Neural cell (in vitro differentiated cells): Measurements from ENCODE around the gene FOXC2.

Experiments used
- CTCF ChIP-seq: fragments of 450-650 bp; IDR thresholded peaks from 2 replicates; pipeline ENCODE4 v1.5.1; 2014; ENCODE audit warnings: antibody characterized with exemption, mild to moderate bottlenecking, moderate library complexity; ENCODE audit not compliant: poor library complexity, severe bottlenecking
- EP300 ChIP-seq: fragments of 450-650 bp; conservative IDR thresholded peaks from 2 replicates; pipeline ENCODE4 v1.6.1; 2014; ENCODE audit warnings: antibody characterized with exemption, mild to moderate bottlenecking, moderate library complexity; ENCODE audit not compliant: poor library complexity, severe bottlenecking
- MXI1 ChIP-seq: fragments of 450-650 bp; conservative IDR thresholded peaks from 2 replicates; pipeline ENCODE4 v1.6.1; 2014; ENCODE audit warnings: antibody characterized with exemption, mild to moderate bottlenecking; ENCODE audit not compliant: poor library complexity, severe bottlenecking
- POLR2AphosphoS5 ChIP-seq: IDR thresholded peaks from 2 replicates; pipeline ENCODE4 v1.6.1; 2012
- RAD21 ChIP-seq: fragments of 450-650 bp; conservative IDR thresholded peaks from 2 replicates; pipeline ENCODE4 v1.6.1; 2014; ENCODE audit warnings: antibody characterized with exemption, mild to moderate bottlenecking, moderate library complexity

DNA sequence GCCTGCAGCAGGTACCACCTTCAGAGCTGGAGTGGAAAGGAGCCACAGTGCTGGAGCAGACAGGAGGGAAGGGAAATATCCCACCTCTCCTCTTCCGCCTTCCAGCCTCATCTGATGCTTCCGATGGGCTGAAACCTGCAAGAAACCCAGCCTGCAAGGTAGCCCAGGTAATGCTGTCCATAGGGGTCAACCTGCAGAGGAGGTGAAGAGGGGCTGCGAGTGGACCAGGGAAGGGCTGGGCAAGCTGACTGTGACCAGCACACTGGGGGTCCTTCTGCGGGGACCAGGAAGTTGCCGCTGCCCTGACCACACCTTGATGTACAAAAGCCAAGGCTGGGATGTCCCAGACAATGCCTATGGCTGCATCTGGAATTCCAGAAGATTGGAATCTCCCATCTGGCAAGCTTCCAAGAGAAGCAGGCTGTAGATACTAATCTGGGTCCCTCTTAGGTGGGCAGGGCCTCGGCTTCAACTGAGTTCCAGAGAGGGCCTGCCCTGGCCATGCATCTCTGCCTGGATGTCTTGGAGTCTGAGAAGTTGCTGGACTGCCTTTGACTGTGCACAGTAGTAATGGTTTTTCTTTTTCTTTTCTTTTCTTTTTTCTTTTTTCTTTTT lies 17.5 kb downstream of the FOXC2 start:
- TF ChIP-seq CTCF (no peak), POLR2AphosphoS5 (no peak), RAD21 (no peak), EP300 (no peak), MXI1 (no peak)
